Sciatic nerve (tissue), 2 donors: Measurements from ENCODE around the gene SETD7. TPM values are rescaled to one million over a fixed set of nuclear protein-coding genes. Genes with fewer than 3 reads are reported as not detected.

Experiments
- ATAC-seq: fragments of 200-7000 bp; cut with Tn5 transposase; one replicate; pipeline ENCODE4 v1.9.1; 2020; ENCODE audit warnings: mild to moderate bottlenecking, moderate library complexity
- DNase-seq: peaks from one replicate; pipeline ENCODE4 v3.0.0-alpha.2; 2020; ENCODE audit warnings: low spot score
- intact Hi-C: fragments of 100-400 bp; cut with DNase I; formaldehyde crosslinking; loops from one replicate; pipeline ENCODE4 v1.14.2; 2022
- total RNA-seq: library from RNA; stranded (reverse); fragmentation: NEBNext Ultra II Directional; extraction: Animal tissue kit (Norgen Biotek cat#: 25700); gene quantifications from one replicate; pipeline ENCODE4 v1.2.1, GENCODE V29; 2021
- donor health status: DM: no; HTN: no; CAD: no.
- donor health status: DM: no; HTN: no; CAD: no.

SETD7 gene
- total RNA-seq, 1 donor from 2014 or later, result 56.9 TPM

GRCh38 chr4:139581096-139581495, 25.1 kb upstream of the SETD7 start:
- DNase-seq (no peak), ATAC-seq (no peak)
- intact Hi-C loops, result no loop called here

GRCh38 chr4:139576219-139576618, 20.2 kb upstream of the SETD7 start:
- ATAC-seq (no peak), DNase-seq (no peak)
- intact Hi-C loops, result no loop called here

- intact Hi-C loops, result no loop called here
- ATAC-seq (no peak), DNase-seq (no peak)
Measured at GRCh38 chr4:139575072-139575471, 19.1 kb upstream of the SETD7 start.

- intact Hi-C loops, result no loop called here
- DNase-seq (no peak), ATAC-seq (no peak)
Measured at GRCh38 chr4:139574641-139575040, 18.6 kb upstream of the SETD7 start.

GRCh38 chr4:139568206-139568955, 12.4 kb upstream of the SETD7 start:
- intact Hi-C loops, result no loop called here
- ATAC-seq (peak; percentile 44), DNase-seq (no peak)

- intact Hi-C loops, result no loop called here
- ATAC-seq (no peak), DNase-seq (no peak)
Measured at GRCh38 chr4:139567159-139567870, 11.3 kb upstream of the SETD7 start.

- intact Hi-C loops, result no loop called here
- ATAC-seq (no peak), DNase-seq (no peak)
Measured at GRCh38 chr4:139564502-139564901, 8.5 kb upstream of the SETD7 start.

- no peak for ATAC-seq
- intact Hi-C loops, result no loop called here
- no peak for DNase-seq
Measured at GRCh38 chr4:139563515-139563914, 7.5 kb upstream of the SETD7 start.

- ATAC-seq (no peak), DNase-seq (no peak)
- intact Hi-C loops, result no loop called here
Measured at GRCh38 chr4:139562839-139563238, 6.8 kb upstream of the SETD7 start.

- ATAC-seq (no peak), DNase-seq (no peak)
- intact Hi-C loops, result no loop called here
Measured at GRCh38 chr4:139562067-139562684, 6.2 kb upstream of the SETD7 start.

- intact Hi-C loops, result no loop called here
- ATAC-seq (no peak), DNase-seq (no peak)
Measured at GRCh38 chr4:139560406-139561104, 4.5 kb upstream of the SETD7 start.

- intact Hi-C loops, result loop anchor here (5.0 kb wide), 1 partner anchor 1918 kb away; no protein-coding TSS in a partner anchor
- ATAC-seq, result no peak
- no peak for DNase-seq
Measured at GRCh38 chr4:139559687-139560086, 3.7 kb upstream of the SETD7 start.

GRCh38 chr4:139559089-139559479, 3.1 kb upstream of the SETD7 start:
- intact Hi-C loops, result loop anchor here (5.0 kb wide), 1 partner anchor 1918 kb away; no protein-coding TSS in a partner anchor
- ATAC-seq (no peak), DNase-seq (no peak)

- no peak for ATAC-seq
- intact Hi-C loops, result loop anchor here (5.0 kb wide), 1 partner anchor 1919 kb away; no protein-coding TSS in a partner anchor
- DNase-seq, result no peak
Measured at GRCh38 chr4:139558235-139559088, 2.4 kb upstream of the SETD7 start.

- intact Hi-C loops, result loop anchor here (5.0 kb wide), 1 partner anchor 1920 kb away; no protein-coding TSS in a partner anchor
- no peak for ATAC-seq
Measured at GRCh38 chr4:139557556-139558110, 1.6 kb upstream of the SETD7 start.

GRCh38 chr4:139556724-139557555, 921 bp upstream of the SETD7 start:
- peak; percentile 73 for DNase-seq

More at GRCh38 chr4:139557556-139558110, 1.6 kb upstream of the SETD7 start:
- DNase-seq, result no peak

GRCh38 chr4:139555705-139556070, 331 bp downstream of the SETD7 start:
- DNase-seq, result peak; percentile 80
- peak; percentile 8 for ATAC-seq
- intact Hi-C loops, result loop anchor here (5.0 kb wide), 1 partner anchor 1922 kb away; no protein-coding TSS in a partner anchor

More at GRCh38 chr4:139556724-139557555, 921 bp upstream of the SETD7 start:
- intact Hi-C loops, result loop anchor here (5.0 kb wide), 1 partner anchor 1920 kb away; no protein-coding TSS in a partner anchor
- peak; percentile 29 for ATAC-seq
